ENCODE measurements around the gene TMTC2. TPM values are rescaled to one million over a fixed set of nuclear protein-coding genes. Genes with fewer than 3 reads are reported as not detected.

The TMTC2 gene
- total and polyA plus RNA-seq, 2 donors (not counting 3 experiments of a cell fraction or from before 2014, with no cell fraction given): 4.1 to 7.8 TPM

DNA sequence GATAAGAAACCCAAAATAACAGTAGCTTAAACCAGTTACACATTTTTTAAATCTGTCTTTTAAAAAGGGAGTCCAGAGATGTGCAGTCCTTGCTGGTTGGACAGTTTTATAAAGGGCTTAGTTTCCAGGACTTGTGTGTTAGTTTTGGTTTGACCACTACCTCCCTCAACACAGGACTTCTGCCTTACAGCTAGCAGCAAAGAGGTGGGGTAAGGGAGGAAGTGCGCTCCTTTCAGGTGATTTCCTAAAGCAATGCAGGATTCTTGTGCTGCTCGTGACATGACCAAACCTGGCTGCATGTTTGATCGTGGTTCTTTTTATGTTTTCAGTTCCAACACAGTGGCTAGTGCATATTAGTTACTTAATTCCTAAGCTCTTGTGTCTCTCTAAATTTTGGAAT lies 266.2 kb downstream of the TMTC2 start:
- Histone ChIP-seq H2AFZ (ENCODE audit: low read depth, low read length) (no peak overlapping the region), H3K9me1 (replicated peaks; ENCODE audit: control insufficient read depth, extremely low read depth, insufficient read depth, low read length) (no peaks in the 10 kb centered on the region), H3K27me3 (ENCODE audit: control insufficient read depth in 2 of 2, insufficient read depth in 2 of 2, low read length in 2 of 2) (no peaks in the 10 kb centered on the region), H3K79me2 (ENCODE audit: control insufficient read depth, insufficient read depth, low read length) (no peaks in the 10 kb centered on the region), H3K4me3 (replicated peaks in 1 of 3; ENCODE audit: insufficient read depth in 1 of 3, low read depth in 1 of 3, low read length in 3 of 3) (no peak overlapping the region), H3K9me3 (replicated peaks; ENCODE audit: control insufficient read depth, insufficient read depth, low read length) (no peaks in the 10 kb centered on the region), H3K4me1 (ENCODE audit: control insufficient read depth, extremely low read depth, insufficient read depth, low read length) (no peaks in the 10 kb centered on the region), H3K36me3 (ENCODE audit: control insufficient read depth in 2 of 2, extremely low read depth in 1 of 2, insufficient read depth in 2 of 2, low read length in 2 of 2) (no peaks in the 10 kb centered on the region), H3K27ac (ENCODE audit: insufficient read depth, low read depth, low read length) (no peak overlapping the region), H4K20me1 (replicated peaks; ENCODE audit: control insufficient read depth, extremely low read depth, insufficient read depth, low read length) (no peaks in the 10 kb centered on the region), H3K9ac (replicated peaks; ENCODE audit: extremely low read depth, insufficient read depth, low read length) (no peak overlapping the region), H3K4me2 (ENCODE audit: insufficient read depth, low read length) (no peak overlapping the region)
- FAIRE-seq (no peak), DNase-seq (ENCODE audit: low read depth, low spot score) (no peak)
- POLR2A ChIA-PET: no interaction called here
- CTCF ChIA-PET: interaction anchor here (1.9 to 2.1 kb wide), 2 partner anchors 10 to 267 kb away, joined by 4 to 6 read pairs; no protein-coding TSS in a partner anchor
- TF ChIP-seq, protein P1, sequence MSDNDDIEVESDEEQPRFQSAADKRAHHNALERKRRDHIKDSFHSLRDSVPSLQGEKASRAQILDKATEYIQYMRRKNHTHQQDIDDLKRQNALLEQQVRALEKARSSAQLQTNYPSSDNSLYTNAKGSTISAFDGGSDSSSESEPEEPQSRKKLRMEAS (IDR thresholded peaks at IDR 0.05; ENCODE audit: insufficient read depth, insufficient read length): no peak
- TF ChIP-seq MYC (IDR thresholded peaks at IDR 0.05; ENCODE audit: low read depth, low read length) (no peak), GATA2 (IDR thresholded peaks at IDR 0.05; ENCODE audit: insufficient read depth, insufficient read length, low read depth, low read length) (no peak), POLR2AphosphoS5 (IDR thresholded peaks at IDR 0.05; ENCODE audit: insufficient read depth, low read depth, low read length) (no peak), FOS (IDR thresholded peaks at IDR 0.05; ENCODE audit: borderline replicate concordance, insufficient read depth, low read length) (no peak), JUN (IDR thresholded peaks at IDR 0.05; ENCODE audit: borderline replicate concordance, insufficient read depth, insufficient read length, low read depth) (no peak), POLR2A (IDR thresholded peaks at IDR 0.05; ENCODE audit: low read depth, low read length) (no peak), EZH2 (IDR thresholded peaks at IDR 0.05; ENCODE audit: borderline replicate concordance, low read depth, low read length, severe bottlenecking) (no peak)
- TF ChIP-seq, protein P2, sequence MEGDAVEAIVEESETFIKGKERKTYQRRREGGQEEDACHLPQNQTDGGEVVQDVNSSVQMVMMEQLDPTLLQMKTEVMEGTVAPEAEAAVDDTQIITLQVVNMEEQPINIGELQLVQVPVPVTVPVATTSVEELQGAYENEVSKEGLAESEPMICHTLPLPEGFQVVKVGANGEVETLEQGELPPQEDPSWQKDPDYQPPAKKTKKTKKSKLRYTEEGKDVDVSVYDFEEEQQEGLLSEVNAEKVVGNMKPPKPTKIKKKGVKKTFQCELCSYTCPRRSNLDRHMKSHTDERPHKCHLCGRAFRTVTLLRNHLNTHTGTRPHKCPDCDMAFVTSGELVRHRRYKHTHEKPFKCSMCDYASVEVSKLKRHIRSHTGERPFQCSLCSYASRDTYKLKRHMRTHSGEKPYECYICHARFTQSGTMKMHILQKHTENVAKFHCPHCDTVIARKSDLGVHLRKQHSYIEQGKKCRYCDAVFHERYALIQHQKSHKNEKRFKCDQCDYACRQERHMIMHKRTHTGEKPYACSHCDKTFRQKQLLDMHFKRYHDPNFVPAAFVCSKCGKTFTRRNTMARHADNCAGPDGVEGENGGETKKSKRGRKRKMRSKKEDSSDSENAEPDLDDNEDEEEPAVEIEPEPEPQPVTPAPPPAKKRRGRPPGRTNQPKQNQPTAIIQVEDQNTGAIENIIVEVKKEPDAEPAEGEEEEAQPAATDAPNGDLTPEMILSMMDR (IDR thresholded peaks at IDR 0.05; ENCODE audit: extremely low read depth in 1 of 2, insufficient read depth in 1 of 2, low read depth in 1 of 2, low read length in 2 of 2): no peak
- intact Hi-C loops (cut with micrococcal nuclease) (no loop called here), dilution Hi-C loops (cut with MboI; ENCODE audit: extremely low pct_ligation_motif_present, low sequenced_read_pairs) (no loop called here)
- no TSS peak for BruUV-seq (replicated peaks)
